HG03139 (cell line): ENCODE data around the gene TAF15.

Source experiments
- ATAC-seq: cut with Tn5 transposase; IDR thresholded peaks from one replicate; pipeline ENCODE4 v1.9.1; 2021; ENCODE audit not compliant: unreplicated experiment

TAF15 gene

DNA sequence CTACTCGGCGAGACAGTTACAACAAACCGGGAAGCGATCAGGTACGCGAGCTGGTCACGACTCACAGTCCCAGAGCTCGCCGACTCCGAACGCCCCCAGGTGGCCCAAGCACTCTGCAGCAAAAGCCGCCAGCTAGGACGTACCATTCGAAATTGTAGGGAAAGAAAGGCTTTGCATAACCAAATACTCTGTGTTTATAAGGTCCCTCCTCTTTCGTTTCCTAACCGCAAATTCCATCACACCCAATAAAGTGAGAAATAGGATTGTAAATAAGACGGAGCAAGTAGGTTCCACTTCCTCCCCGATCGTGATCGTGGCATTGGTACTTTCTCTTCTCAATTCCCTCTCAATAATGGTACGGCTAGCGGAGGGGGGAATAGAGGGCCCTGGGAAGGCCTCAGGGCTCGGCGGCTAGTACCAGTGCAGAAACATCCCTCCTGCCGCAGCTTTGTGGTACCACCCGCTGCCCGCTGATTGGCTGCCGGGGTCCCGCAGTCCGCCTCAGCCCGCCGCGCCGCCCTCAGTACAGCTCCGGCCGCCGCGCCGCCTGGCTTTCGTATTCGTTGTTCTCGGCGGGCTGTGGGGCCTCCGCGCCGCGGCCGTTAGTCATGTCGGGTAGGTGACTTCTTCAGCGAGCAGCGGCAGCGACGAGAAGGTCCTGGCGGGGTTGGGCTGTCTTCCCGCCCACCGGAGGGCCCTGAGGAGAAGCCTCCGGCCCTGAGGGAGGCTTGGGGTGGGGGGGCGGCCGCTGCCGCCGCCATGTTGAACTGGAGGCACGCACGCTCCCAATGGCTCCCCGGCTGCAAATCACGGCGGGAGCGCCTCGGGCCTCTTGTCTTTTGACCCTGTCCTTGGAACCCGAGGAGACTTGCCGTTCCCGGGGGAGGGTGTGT is at the start of gene TAF15:
TAF15 (plus strand) TSS at position 523 of the 893 bp plus-strand sequence; CDS start at position 609, 86 bp downstream.
- peak; percentile 90 for ATAC-seq

GRCh38 chr17:35760587-35760986 is 48.7 kb upstream of the TAF15 start, which contains the start of gene C17orf50:
Gene C17orf50, plus strand, starts transcription at chr17:35760887. Its CDS starts 55 bp downstream, at chr17:35760942.
- ATAC-seq: no peak

- ATAC-seq: no peak
These were observed 47.7 kb upstream of the TAF15 start for GRCh38 chr17:35761601-35762000.

DNA sequence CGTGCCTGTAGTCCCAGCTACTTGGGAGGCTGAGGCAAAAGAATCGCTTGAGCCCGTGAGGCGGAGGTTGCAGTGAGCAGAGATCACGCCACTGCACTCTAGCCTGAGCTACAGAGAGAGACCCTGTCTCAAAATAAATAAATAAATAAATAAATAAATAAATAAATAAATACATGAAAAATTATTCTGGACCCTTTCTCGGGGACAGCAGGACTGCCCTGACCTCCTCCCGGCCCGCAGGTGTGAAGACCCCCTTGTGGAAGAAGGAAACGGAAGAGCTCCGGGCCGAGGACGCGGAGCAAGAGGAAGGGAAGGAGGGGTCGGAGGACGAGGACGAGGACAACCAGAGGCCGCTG is 45.5 kb upstream of the TAF15 start:
- no peak for ATAC-seq

DNA sequence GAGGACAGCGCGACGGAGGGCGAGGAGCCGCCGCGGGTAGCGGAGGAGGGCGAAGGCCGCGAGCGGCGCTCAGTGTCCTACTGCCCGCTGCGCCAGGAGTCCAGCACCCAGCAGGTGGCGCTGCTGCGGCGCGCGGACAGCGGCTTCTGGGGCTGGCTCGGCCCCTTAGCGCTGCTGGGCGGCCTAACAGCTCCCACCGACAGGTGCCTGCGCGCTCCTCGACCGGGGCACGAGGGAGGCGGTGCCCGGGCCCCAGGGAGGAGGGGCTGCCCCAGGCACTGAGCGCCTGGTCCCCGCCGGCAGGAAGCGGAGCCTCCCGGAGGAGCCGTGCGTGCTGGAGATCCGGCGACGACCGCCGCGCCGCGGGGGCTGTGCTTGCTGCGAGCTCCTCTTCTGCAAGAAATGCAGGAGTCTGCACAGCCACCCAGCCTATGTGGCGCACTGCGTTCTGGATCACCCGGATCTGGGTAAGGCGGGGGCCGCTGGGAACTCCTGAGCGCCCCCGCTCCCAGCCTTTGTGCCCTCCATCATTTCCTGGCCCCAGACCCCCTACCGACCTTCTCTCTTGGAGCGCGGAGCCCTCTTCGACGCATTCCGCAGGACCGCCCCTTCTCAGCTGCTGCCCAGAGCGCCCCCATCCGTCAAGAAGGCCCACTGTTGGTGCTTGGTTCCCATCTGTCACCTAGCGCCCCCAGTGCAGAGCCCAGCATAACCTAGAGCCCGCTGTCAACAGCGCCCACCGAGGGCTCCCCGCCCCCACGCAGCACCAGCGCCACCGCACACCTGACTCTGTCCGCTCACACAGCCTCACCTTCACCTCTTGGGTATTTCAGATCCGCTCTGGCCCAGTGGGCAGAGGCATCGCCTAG is 44.9 kb upstream of the TAF15 start:
- peak; percentile 79 for ATAC-seq

GRCh38 chr17:35765086-35765710 is 44.1 kb upstream of the TAF15 start:
- ATAC-seq: no peak

DNA sequence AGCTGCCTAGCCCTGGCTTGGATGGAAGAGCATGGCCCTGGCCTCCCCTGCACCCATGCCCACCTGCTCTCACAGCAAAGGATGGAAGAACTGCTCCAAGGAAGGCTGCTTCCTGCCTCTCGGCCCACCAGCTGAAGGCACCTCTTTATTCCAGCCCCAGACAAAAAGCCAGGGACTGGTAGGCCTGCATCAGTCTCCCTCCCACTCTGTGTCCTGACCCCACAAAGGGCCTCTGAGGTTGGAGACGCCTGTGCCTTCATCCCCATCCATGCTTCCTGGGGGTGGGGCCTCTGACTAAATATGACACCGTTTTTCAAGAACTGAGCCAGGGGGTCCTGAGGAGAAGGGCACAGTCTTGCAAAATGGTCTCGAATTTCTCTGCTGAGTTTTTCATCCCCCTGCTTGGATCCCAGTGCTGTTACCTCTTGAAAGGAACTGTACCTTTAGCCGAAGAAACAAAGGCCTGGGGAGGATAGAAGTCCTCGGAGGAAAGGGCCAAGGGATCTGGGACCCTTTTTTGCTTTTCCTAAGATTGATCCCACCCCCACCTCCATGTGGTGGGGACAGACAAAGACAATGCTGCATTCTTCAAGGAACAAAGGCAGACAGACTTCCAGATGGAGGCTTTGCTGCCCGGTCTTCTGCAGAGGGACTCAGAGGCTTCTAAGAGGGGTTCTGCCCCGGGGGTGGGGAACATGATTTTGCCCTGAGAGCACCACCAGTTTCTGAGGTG is 43.4 kb upstream of the TAF15 start:
- ATAC-seq: no peak

DNA sequence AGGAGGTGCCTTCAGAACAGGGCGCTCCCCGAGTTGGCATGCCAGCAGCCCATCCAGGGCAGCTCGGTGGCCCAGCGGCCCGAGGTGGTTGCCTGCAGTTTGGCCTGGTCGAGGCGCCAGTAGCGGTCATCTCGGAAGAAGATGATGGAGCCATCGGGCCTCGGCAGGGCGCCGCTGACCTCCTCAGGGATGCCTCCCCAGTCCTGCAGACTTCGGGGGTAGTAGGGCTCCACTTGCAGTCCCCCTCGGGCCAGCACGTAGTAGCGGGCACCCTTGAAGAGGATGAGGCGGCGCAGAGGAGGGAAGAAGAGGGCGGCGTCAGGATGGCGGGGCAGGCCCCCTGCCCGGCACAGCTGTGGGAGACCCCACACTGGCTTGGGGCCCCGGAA is 42.8 kb upstream of the TAF15 start:
- no peak for ATAC-seq

GRCh38 chr17:35766903-35767510 is 42.3 kb upstream of the TAF15 start:
- no peak for ATAC-seq

DNA sequence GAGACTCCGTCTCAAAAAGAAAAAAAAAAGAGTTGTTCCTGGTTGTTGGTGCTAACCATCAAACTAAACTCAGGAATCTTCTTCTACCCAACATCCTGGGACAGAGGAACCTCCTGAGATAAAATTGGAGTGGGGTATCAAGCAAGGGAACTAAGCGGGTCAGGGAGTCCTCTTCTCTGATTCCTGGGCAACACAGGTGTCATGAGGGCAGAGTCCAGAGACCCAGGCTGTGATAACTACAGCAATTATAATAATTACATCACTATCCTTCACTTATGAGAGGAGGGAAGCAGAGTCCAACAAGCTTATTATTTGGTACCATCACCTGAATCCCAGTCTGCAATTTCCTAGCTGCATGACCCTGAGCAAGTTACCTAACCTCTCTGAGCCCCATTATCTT is 40.5 kb upstream of the TAF15 start:
- no peak for ATAC-seq

DNA sequence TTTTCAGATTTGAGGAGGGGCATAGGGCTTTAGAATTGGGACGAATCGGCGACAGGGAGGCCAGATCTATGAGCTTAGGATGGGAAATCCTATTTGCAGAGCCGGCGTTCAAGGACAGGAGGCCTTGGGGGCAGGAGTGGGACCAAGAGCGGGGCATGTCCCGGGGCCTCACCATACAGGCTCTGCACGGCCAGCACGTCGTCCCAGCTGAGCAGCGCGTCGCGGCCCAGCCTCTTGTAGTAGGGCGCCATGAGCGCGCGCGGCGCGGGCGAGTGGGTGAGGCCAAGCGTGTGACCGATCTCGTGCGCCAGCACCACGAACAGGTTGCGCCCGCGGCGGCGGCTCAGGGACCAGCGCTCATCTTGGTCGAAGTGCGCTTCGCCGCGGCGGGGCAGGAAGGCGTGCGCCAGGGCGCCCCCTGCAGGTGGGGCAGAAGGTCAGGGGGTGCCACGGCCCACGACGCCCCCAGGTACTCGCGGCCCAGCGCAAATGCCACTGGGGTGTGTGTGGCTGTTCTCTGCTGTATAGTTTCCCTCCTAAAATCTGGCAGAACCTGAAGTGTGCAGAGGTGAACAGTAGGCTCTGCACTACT is 39.3 kb upstream of the TAF15 start:
- ATAC-seq: no peak

DNA sequence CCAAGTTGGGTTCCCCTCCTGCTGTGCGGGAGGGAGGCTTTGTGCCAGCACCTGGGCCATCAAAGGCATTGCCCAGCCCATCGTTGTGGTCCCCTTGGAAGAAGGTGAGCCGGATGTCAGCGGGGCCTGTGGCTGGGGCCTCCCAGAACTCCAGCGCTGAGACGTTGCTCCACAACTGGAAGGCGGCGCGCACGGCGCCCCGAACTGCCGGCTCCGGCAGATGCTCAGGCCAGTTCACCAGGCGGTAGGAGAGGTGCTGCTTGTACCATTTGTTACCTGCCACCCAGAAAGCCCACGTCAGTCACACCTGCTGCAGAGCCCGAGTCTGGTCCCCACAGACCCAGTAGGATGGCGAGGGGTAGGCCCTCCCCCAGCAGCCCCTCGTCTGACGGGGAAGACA is 36.2 kb upstream of the TAF15 start:
- no peak for ATAC-seq

GRCh38 chr17:35773679-35774425 is 35.4 kb upstream of the TAF15 start:
- no peak for ATAC-seq

- no peak for ATAC-seq
These were observed 34.8 kb upstream of the TAF15 start for GRCh38 chr17:35774499-35774898.

DNA sequence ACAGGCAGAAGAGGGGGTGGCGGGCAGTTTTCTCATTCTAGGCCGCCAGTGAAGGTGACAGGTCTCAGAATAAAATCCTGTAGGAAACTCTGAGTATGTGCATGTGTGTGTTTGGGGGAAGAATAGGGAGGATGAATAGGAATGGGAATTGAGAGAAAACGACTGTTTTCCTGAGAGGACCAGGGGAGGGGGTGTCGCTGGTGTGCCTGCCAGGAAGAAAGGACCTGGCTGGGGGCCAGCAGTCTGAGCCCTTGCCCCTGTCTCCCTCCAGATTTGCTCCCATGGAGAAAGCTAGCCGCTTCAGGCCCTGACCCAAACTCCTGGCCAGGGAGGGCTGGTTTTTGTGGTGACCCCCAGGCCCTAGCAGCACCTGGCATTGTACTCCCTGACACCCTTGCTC is 34.2 kb upstream of the TAF15 start:
- no peak for ATAC-seq

DNA sequence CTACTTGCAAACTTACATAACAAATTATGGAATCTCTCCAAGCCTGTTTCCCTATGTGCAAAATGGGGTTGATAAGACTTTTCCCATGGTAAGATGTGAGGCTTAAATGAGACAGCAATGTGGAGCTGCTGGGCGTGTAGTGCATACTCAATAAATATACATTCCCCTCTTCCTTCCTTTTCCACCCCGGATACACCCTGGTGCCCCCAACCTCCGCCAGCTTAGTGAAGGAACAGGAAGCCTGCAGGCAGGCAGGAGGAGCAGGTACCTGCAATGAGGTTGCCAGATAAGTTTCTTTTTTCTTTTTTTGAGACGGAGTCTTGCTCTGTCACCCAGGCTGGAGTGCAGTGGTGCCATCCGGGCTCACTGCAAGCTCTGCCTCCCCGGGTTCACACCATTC is 33.7 kb upstream of the TAF15 start:
- no peak for ATAC-seq

- ATAC-seq: no peak
These were observed 30.6 kb upstream of the TAF15 start for GRCh38 chr17:35778641-35779196.

DNA sequence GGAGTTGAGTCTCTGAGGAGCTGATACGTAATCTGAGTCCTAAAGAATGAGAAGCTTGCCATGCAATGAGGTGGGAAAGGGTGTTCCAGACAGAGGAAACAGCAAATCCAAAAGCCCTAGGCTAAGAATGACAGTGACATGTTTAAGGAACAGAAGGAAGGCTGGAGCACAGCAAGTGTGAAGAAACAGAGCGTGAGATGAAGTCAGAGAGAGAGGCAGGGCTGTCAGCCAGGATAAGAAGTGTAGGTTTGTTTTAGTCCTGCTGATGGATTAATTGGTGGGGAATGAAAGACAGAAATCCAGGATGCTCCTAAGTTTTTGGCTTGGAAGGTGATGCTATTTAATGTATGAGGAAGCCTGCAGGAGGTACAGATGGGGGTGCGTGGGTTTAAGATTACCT is 28.3 kb upstream of the TAF15 start:
- no peak for ATAC-seq

DNA sequence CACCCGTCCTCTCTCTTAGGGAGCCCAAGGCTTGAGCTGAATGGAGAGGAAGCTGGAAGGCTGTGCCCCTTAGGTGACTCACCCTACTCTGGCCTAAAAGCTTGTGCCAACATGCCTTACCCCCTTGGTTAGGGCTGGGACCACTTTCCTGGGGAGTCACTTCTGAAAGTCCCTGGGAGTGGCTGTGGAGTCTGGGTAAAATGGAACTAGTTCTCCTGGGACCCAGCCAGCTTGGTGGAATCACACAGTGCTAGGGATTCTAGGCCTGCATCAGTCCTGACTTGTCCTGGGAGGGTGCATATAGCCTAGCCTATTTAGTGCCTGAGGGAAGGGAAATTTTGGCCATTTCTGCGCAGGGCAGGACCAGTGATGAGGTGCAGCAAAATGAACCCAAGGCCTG is 24.4 kb upstream of the TAF15 start:
- ATAC-seq: no peak
